ENCODE data around the gene CDH4.

CDH4 gene

DNA sequence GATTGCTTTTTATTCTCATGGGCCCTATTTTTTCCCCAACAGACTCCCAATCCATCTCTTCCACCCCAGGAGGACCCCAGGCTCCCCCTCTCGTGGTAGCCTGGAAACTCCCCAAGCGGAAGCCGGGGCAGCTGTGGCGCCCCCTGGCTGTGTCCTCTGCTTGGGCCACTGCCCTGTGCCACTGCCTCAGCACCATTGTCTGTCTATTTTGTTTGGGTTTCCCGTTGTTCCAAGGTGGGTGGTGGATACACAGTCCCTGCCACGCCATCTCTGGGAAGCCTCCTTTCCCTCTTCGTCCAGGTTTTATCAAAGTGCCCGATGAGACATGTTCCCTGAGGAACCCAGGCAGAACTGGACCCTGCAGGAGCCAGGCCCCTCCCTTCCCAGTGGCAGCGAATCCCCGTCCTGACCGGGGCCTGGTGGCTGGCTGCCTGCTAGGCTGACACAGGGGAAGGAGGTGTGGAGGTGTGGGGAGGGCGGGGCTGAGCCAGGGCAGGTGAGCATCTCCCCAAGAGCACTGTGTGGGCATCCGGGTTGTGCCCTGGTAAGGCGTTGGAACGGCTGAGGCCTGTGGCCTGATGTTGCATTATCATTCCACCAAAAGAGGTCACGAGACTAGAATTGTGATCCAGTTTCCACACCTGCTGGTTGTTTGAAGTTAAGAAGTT lies 228.2 kb downstream of the CDH4 start:
- H3K4me3 ChIP-seq (ENCODE audit: low read depth in 1 of 5, low read length in 5 of 5), result no peak overlapping the region
- H3K27ac ChIP-seq (ENCODE audit: low read depth, low read length), result no peak overlapping the region
- H3K36me3 ChIP-seq (ENCODE audit: control insufficient read depth in 5 of 5, insufficient read depth in 5 of 5, low read length in 5 of 5), result no peaks in the 10 kb centered on the region
- H3K9ac ChIP-seq (ENCODE audit: low read length in 5 of 5), result no peak overlapping the region
- peaks cover 0 to 24% (median 9%) of the 10 kb centered on the region in 5 donors for H3K27me3 ChIP-seq (ENCODE audit: control insufficient read depth in 5 of 5, insufficient read depth in 4 of 5, low read length in 5 of 5)
- H3K4me1 ChIP-seq (ENCODE audit: control insufficient read depth in 5 of 5, insufficient read depth in 5 of 5, low read length in 5 of 5), result no peaks in the 10 kb centered on the region
- H3K9me3 ChIP-seq (ENCODE audit: control insufficient read depth in 5 of 5, low read length in 5 of 5), result peaks cover 0 to 2% (median 0%) of the 10 kb centered on the region in 5 donors

- peaks cover 0 to 2% (median 0%) of the 10 kb centered on the region in 5 donors for H3K9me3 ChIP-seq (ENCODE audit: control insufficient read depth in 5 of 5, low read length in 5 of 5)
- no peak overlapping the region for H3K4me3 ChIP-seq (ENCODE audit: low read depth in 1 of 5, low read length in 5 of 5)
- no peak overlapping the region for H3K27ac ChIP-seq (ENCODE audit: low read depth, low read length)
- no peak overlapping the region for H3K9ac ChIP-seq (ENCODE audit: low read length in 5 of 5)
- H3K27me3 ChIP-seq (ENCODE audit: control insufficient read depth in 5 of 5, insufficient read depth in 4 of 5, low read length in 5 of 5), result peaks cover 0 to 14% (median 10%) of the 10 kb centered on the region in 5 donors
- no peaks in the 10 kb centered on the region for H3K36me3 ChIP-seq (ENCODE audit: control insufficient read depth in 5 of 5, insufficient read depth in 5 of 5, low read length in 5 of 5)
- no peaks in the 10 kb centered on the region for H3K4me1 ChIP-seq (ENCODE audit: control insufficient read depth in 5 of 5, insufficient read depth in 5 of 5, low read length in 5 of 5)
Observed at GRCh38 chr20:61482056-61482887, 230.2 kb downstream of the CDH4 start.

- Histone ChIP-seq H3K27me3 (ENCODE audit: control insufficient read depth in 5 of 5, insufficient read depth in 4 of 5, low read length in 5 of 5) (peaks cover 0 to 10% (median 9%) of the 10 kb centered on the region in 5 donors), H3K4me1 (ENCODE audit: control insufficient read depth in 5 of 5, insufficient read depth in 5 of 5, low read length in 5 of 5) (no peaks in the 10 kb centered on the region), H3K9ac (ENCODE audit: low read length in 5 of 5) (no peak overlapping the region), H3K9me3 (ENCODE audit: control insufficient read depth in 5 of 5, low read length in 5 of 5) (peaks cover 0 to 2% (median 0%) of the 10 kb centered on the region in 5 donors), H3K27ac (ENCODE audit: low read depth, low read length) (no peak overlapping the region), H3K36me3 (ENCODE audit: control insufficient read depth in 5 of 5, insufficient read depth in 5 of 5, low read length in 5 of 5) (no peaks in the 10 kb centered on the region), H3K4me3 (ENCODE audit: low read depth in 1 of 5, low read length in 5 of 5) (no peak overlapping the region)
Observed at GRCh38 chr20:61482901-61483300, 230.8 kb downstream of the CDH4 start.

DNA sequence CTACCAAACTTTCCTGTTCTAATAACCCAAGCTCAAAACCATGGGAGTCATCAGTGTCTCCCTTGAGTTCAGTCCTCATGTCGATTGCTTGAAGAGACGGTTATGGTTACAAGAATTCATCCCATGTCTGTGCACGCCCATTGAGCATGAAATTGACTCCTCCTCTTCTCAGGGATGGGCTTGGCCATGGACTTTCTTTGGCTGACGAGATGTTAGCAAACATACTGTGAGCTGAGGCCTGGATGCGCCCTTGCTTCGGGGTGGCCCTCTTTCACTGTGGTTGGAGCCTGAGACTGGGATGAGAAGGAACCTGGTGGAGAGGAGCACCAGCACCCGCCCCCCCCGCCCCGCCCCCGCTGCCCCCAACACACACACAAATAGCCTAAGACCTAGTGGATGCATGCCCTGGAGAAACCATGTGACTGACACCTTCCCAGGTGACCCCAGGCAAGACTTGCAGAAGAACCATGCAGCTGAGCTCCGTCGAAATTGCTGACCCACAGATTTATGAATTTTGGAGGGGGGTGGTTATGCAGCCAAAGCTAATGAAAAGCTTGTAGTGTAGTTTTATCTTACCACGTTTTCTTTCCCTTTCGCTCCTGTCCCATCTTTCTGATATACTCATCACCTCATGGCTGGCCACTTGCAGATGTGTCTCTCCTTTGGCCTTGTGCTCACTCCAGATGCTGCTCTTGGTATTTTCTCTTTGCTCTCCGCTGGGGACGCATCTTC lies 231.4 kb downstream of the CDH4 start:
- Histone ChIP-seq H3K27ac (ENCODE audit: low read depth, low read length) (no peak overlapping the region), H3K4me1 (ENCODE audit: control insufficient read depth in 5 of 5, insufficient read depth in 5 of 5, low read length in 5 of 5) (no peaks in the 10 kb centered on the region), H3K9ac (ENCODE audit: low read length in 5 of 5) (no peak overlapping the region), H3K36me3 (ENCODE audit: control insufficient read depth in 5 of 5, insufficient read depth in 5 of 5, low read length in 5 of 5) (no peaks in the 10 kb centered on the region), H3K27me3 (ENCODE audit: control insufficient read depth in 5 of 5, insufficient read depth in 4 of 5, low read length in 5 of 5) (peaks cover 0 to 10% (median 7%) of the 10 kb centered on the region in 5 donors), H3K4me3 (ENCODE audit: low read depth in 1 of 5, low read length in 5 of 5) (no peak overlapping the region), H3K9me3 (ENCODE audit: control insufficient read depth in 5 of 5, low read length in 5 of 5) (peaks cover 0 to 2% (median 0%) of the 10 kb centered on the region in 5 donors)

GRCh38 chr20:61486198-61486597 lies 234.1 kb downstream of the CDH4 start:
- Histone ChIP-seq H3K4me1 (ENCODE audit: control insufficient read depth in 5 of 5, insufficient read depth in 5 of 5, low read length in 5 of 5) (no peaks in the 10 kb centered on the region), H3K4me3 (ENCODE audit: low read depth in 1 of 5, low read length in 5 of 5) (no peak overlapping the region), H3K27me3 (ENCODE audit: control insufficient read depth in 5 of 5, insufficient read depth in 4 of 5, low read length in 5 of 5) (peaks cover 0 to 9% (median 6%) of the 10 kb centered on the region in 5 donors), H3K9ac (ENCODE audit: low read length in 5 of 5) (no peak overlapping the region), H3K36me3 (ENCODE audit: control insufficient read depth in 5 of 5, insufficient read depth in 5 of 5, low read length in 5 of 5) (no peaks in the 10 kb centered on the region), H3K27ac (ENCODE audit: low read depth, low read length) (no peak overlapping the region), H3K9me3 (ENCODE audit: control insufficient read depth in 5 of 5, low read length in 5 of 5) (peaks cover 0 to 2% (median 0%) of the 10 kb centered on the region in 5 donors)

DNA sequence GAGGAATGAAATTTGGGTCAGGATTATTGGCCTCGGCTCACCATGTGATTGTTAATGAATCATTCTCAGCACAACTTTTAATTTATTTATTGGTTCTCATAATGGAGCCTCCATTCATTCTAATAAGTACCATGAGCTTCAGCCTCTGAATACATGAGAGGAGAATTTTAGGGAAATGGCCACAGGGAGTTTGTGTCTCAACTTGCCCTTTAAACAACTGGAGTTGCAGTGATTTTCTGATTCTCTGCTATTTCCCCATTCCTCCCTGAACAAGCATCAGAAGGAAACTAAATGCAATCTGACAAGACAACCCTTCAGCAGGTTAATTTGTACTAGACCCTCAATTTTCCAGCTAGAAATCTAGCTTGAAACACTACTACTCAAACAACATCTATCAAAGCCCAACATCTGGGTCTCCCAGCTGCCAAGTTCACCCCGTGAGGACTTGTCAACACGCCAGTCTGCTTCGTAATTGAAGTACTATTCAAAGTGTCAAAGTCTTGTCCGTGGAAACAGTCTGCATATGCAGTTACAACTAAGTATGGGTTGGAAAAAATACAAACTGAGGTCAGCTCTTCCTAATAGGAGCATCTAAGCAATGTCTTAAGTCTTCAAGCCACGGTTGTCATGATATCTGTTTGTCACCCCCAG lies 235.4 kb downstream of the CDH4 start:
- peaks cover 0 to 10% (median 0%) of the 10 kb centered on the region in 5 donors for H3K9me3 ChIP-seq (ENCODE audit: control insufficient read depth in 5 of 5, low read length in 5 of 5)
- peaks cover 0 to 9% (median 6%) of the 10 kb centered on the region in 5 donors for H3K27me3 ChIP-seq (ENCODE audit: control insufficient read depth in 5 of 5, insufficient read depth in 4 of 5, low read length in 5 of 5)
- H3K9ac ChIP-seq (ENCODE audit: low read length in 5 of 5), result no peak overlapping the region
- H3K4me3 ChIP-seq (ENCODE audit: low read depth in 1 of 5, low read length in 5 of 5), result no peak overlapping the region
- H3K27ac ChIP-seq (ENCODE audit: low read depth, low read length), result no peak overlapping the region
- H3K36me3 ChIP-seq (ENCODE audit: control insufficient read depth in 5 of 5, insufficient read depth in 5 of 5, low read length in 5 of 5), result no peaks in the 10 kb centered on the region
- H3K4me1 ChIP-seq (ENCODE audit: control insufficient read depth in 5 of 5, insufficient read depth in 5 of 5, low read length in 5 of 5), result no peaks in the 10 kb centered on the region

DNA sequence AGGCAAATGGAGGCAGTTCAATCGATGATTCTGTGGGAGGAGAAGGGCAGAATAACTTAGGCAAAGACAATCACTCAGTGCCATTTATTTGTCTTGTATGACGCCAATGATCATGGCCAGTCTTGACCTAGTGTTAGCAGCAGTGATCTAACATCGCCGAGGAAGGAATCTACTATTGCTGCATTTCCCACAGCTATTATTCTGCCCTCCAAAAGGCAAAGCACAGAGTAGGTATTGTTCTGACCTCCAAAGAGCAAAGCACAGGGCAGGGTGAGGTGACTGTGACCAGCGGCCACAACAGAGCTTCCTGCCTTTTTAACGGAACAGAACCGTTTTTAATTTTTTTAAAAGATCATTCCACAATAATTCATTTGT lies 235.9 kb downstream of the CDH4 start:
- Histone ChIP-seq H3K4me3 (ENCODE audit: low read depth in 1 of 5, low read length in 5 of 5) (no peak overlapping the region), H3K9me3 (ENCODE audit: control insufficient read depth in 5 of 5, low read length in 5 of 5) (peaks cover 0 to 10% (median 0%) of the 10 kb centered on the region in 5 donors), H3K36me3 (ENCODE audit: control insufficient read depth in 5 of 5, insufficient read depth in 5 of 5, low read length in 5 of 5) (no peaks in the 10 kb centered on the region), H3K27ac (ENCODE audit: low read depth, low read length) (no peak overlapping the region), H3K9ac (ENCODE audit: low read length in 5 of 5) (no peak overlapping the region), H3K4me1 (ENCODE audit: control insufficient read depth in 5 of 5, insufficient read depth in 5 of 5, low read length in 5 of 5) (no peaks in the 10 kb centered on the region), H3K27me3 (ENCODE audit: control insufficient read depth in 5 of 5, insufficient read depth in 4 of 5, low read length in 5 of 5) (peaks cover 0 to 9% (median 6%) of the 10 kb centered on the region in 5 donors)

- H3K36me3 ChIP-seq (ENCODE audit: control insufficient read depth in 5 of 5, insufficient read depth in 5 of 5, low read length in 5 of 5), result no peaks in the 10 kb centered on the region
- H3K4me1 ChIP-seq (ENCODE audit: control insufficient read depth in 5 of 5, insufficient read depth in 5 of 5, low read length in 5 of 5), result no peaks in the 10 kb centered on the region
- peaks cover 0 to 10% (median 0%) of the 10 kb centered on the region in 5 donors for H3K9me3 ChIP-seq (ENCODE audit: control insufficient read depth in 5 of 5, low read length in 5 of 5)
- H3K4me3 ChIP-seq (ENCODE audit: low read depth in 1 of 5, low read length in 5 of 5), result no peak overlapping the region
- peaks cover 0 to 11% (median 9%) of the 10 kb centered on the region in 5 donors for H3K27me3 ChIP-seq (ENCODE audit: control insufficient read depth in 5 of 5, insufficient read depth in 4 of 5, low read length in 5 of 5)
- H3K27ac ChIP-seq (ENCODE audit: low read depth, low read length), result no peak overlapping the region
- H3K9ac ChIP-seq (ENCODE audit: low read length in 5 of 5), result no peak overlapping the region
Observed at GRCh38 chr20:61490721-61491120, 238.7 kb downstream of the CDH4 start.

GRCh38 chr20:61492065-61492464 lies 240.0 kb downstream of the CDH4 start:
- peaks cover 0 to 8% (median 7%) of the 10 kb centered on the region in 5 donors for H3K27me3 ChIP-seq (ENCODE audit: control insufficient read depth in 5 of 5, insufficient read depth in 4 of 5, low read length in 5 of 5)
- H3K4me3 ChIP-seq (ENCODE audit: low read depth in 1 of 5, low read length in 5 of 5), result no peak overlapping the region
- H3K27ac ChIP-seq (ENCODE audit: low read depth, low read length), result no peak overlapping the region
- H3K36me3 ChIP-seq (ENCODE audit: control insufficient read depth in 5 of 5, insufficient read depth in 5 of 5, low read length in 5 of 5), result no peaks in the 10 kb centered on the region
- peaks cover 0 to 10% (median 0%) of the 10 kb centered on the region in 5 donors for H3K9me3 ChIP-seq (ENCODE audit: control insufficient read depth in 5 of 5, low read length in 5 of 5)
- no peak overlapping the region for H3K9ac ChIP-seq (ENCODE audit: low read length in 5 of 5)
- no peaks in the 10 kb centered on the region for H3K4me1 ChIP-seq (ENCODE audit: control insufficient read depth in 5 of 5, insufficient read depth in 5 of 5, low read length in 5 of 5)

Measured in subcutaneous abdominal adipose tissue (tissue), 5 donors.